ENCODE measurements around the gene SNRPD3. TPM values are rescaled to one million over a fixed set of nuclear protein-coding genes. Genes with fewer than 3 reads are reported as not detected.
"Not testable (repeated sequence)": the region's sequence is repeated elsewhere in the genome, so short reads cannot be mapped to it uniquely, and the experiment has no call there.

SNRPD3 gene
- total RNA-seq (2014; rRNA removed), result 133 TPM in 2 replicates
- 161 TPM for polyA plus RNA-seq (2012)

DNA sequence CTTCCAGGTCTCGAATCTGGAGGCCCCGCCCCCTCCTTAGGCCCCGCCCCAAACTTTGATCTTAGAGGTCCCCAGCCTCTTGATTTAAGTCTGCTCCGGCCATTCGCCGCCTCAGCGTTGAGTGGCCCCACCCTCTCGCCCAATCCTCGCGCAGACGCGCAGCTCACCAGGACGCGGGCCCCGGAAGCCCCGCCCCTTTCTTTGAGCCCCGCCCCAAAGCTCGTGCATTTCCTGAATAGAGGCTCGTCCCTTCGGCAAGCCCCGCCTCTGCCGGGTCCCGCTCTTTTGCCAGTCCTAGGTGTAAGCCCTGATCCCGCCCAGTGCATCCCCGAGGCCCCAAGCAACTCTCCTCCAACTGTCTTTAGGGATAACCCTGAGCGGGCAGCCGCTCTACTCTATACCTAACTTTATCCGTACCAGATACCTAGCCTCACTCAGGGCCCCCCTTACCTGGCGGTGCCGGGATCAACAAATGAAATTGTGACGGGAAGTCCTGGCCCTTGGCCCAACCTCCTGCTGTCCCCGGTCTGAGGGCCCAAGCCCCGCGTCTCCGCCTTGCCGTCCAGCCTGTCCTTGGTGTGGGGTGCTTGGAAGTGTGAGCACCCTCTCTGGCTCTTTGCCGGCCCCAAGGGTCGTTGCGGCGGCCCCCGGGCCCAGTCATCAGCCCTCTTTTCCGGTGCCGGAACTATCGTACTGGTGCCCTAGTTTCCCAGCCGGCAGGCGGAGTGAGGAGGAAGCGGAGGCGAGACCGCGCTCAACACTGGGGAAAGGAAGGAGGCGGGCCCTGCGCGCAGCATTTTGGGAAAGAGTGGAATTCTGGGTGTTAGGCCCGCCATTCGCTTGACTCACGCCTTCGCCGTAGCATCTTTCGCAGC lies at the start of gene SNRPD3:
SNRPD3 (plus strand) TSS at position 835 of the 875 bp plus-strand sequence. CDS start 1,676 bp downstream, outside the sequence.
- peak; percentile 98 for DNase-seq (ENCODE audit: low read depth)

GRCh38 chr22:24506802-24507438 lies 48.9 kb upstream of the SNRPD3 start:
- DNase-seq (ENCODE audit: low read depth), result peak; percentile 66

DNA sequence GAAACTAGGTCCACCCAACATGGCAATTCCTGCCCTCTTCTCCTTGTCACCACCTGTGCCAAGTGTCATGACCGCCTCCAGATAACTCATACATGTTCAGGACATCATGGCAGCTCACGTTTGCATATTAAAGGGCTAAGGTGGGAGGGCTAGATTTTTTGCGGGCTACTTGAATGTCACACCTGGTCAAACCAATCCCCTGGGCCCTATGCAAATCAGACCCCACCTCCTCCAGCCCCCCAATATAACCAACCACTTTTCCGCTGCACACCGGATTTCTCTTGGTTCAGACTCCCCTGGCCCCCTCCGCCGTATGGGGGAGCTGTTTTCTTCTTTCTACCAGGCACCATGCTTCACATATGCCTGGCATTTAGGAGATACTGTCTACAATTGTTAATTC lies 48.1 kb upstream of the SNRPD3 start:
- no peak for DNase-seq (ENCODE audit: low read depth)

GRCh38 chr22:24510637-24511625 lies 44.9 kb upstream of the SNRPD3 start:
- DNase-seq (ENCODE audit: low read depth), result peak; percentile 53

- no peak for DNase-seq (ENCODE audit: low read depth)
Observed at GRCh38 chr22:24512043-24512442, 43.8 kb upstream of the SNRPD3 start.

- no peak for DNase-seq (ENCODE audit: low read depth)
Observed at GRCh38 chr22:24513378-24514240, 42.2 kb upstream of the SNRPD3 start.

GRCh38 chr22:24514241-24515026 lies 41.4 kb upstream of the SNRPD3 start:
- DNase-seq (ENCODE audit: low read depth), result no peak

GRCh38 chr22:24515027-24515338 lies 40.8 kb upstream of the SNRPD3 start:
- no peak for DNase-seq (ENCODE audit: low read depth)

DNA sequence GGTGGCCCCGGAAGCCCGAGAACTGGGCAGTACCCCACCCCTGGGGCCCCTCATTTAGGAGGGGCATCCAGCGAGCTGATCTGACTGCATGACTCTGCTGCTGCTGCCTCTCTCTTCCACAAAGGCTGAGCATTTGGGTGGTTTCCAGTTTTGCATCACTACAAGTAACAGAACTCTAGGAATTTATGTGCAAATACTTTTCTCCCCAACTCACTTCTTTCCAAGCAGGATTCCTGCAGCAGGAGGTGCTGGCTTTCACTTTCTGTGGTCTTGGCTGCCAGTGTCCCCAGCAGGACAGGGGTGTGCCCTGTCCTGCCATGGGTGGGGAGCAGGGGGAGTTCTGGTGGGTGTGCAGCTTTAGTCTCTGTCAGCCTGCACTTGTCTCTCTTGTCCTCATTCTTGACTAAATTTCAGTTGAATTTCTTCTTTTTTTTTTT lies 39.5 kb upstream of the SNRPD3 start:
- peak; percentile 46 for DNase-seq (ENCODE audit: low read depth)

DNA sequence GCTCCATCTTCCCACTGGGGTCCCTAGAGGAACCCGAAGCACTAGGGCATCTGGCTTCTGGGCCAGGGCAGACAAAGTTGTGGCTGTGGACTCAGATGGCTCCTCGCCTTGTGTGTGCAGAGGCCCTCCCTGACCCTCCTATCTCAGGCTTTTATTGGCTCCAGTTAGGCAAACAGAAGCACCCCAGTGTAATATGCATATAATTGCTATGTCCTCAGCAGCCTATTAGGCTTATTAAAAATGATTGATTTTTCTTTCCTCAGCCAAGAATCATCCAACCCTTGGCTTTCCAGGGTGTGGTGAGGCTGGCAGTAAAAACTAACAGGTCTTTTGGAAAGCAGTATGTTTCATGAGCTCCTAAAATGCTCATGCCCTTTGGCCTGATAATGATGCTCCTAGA lies 38.4 kb upstream of the SNRPD3 start:
- no peak for DNase-seq (ENCODE audit: low read depth)

- DNase-seq (ENCODE audit: low read depth), result no peak
Observed at GRCh38 chr22:24518228-24518627, 37.6 kb upstream of the SNRPD3 start.

GRCh38 chr22:24518771-24519485 lies 36.9 kb upstream of the SNRPD3 start:
- DNase-seq (ENCODE audit: low read depth), result no peak

DNA sequence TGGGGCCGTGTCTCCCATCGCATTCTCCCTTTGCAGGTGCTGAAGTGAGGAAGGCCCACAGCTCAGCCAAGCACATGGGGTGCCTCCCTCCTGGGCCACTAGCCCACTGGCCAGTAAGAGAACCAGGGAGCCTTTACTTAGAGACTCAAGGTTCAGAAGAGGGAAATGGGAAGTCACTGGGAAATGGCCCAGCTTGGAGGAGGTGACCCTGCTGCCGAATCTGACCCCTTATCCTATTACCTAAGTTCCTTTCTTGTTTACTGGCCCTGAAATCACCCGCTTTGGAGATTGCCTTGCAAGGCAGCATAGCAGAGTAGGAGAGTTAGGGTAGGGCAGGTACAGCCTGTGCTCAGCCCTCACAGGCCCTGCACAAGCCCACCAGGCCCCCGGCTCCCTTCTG lies 36.3 kb upstream of the SNRPD3 start:
- no peak for DNase-seq (ENCODE audit: low read depth)

DNA sequence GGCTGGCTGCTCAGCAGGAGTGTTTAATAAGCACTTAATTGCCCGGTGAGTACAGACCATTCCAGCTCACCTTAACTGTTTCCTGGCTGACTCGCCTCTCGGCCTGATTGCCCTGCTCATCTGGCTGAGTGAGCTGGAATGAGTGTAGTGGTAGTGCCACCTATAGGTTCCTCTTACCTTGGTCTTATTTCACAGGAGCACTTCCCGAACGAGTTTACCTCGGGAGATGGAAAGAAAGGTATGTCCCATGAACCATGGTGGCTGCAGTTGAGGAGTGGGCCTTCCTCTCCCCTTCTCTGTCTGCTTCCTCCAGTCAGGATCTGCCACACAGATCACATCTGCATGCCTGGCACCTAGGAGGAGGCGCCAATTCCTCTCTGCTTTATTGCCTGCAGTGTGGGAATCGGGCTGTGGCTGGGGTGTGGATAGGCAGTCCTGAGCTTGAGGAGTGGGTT lies 34.0 kb upstream of the SNRPD3 start:
- DNase-seq (ENCODE audit: low read depth), result peak; percentile 40

DNA sequence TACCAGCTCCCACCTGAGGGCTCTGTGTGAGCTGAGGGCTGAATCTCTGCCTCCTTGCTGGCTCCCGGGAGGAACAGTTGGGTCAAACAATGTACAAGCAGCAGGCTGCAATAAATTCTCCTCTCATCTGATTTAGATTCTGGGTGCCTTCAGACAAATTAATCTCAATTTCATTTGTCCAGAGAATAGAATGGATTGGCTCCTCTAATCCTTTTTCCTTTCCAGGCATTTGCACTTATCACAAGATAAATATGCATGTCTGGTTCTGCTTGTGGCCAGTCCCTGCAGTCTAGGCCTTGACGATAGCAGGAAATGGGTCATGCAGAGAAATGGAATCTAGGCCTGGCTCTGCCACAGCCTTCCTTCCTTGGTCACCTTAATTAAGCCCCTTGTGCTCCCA lies 31.9 kb upstream of the SNRPD3 start:
- DNase-seq (ENCODE audit: low read depth), result no peak

GRCh38 chr22:24525416-24526037 lies 30.3 kb upstream of the SNRPD3 start:
- DNase-seq (ENCODE audit: low read depth), result peak; percentile 83

- DNase-seq (ENCODE audit: low read depth), result no peak
Observed at GRCh38 chr22:24526191-24526590, 29.6 kb upstream of the SNRPD3 start.

GRCh38 chr22:24529898-24530297 lies 25.9 kb upstream of the SNRPD3 start:
- DNase-seq (ENCODE audit: low read depth), result no peak

- not testable (repeated sequence) for DNase-seq (ENCODE audit: low read depth)
Observed at GRCh38 chr22:24530968-24531367, 24.8 kb upstream of the SNRPD3 start.

Measured in LHCN-M2 (cell line).